D721Med (cell line): ENCODE results near the gene YIF1A.

Experiments used
- DNase-seq: peaks from one replicate; pipeline ENCODE4 v3.0.0; 2011; ENCODE audit warnings: low spot score; ENCODE audit not compliant: insufficient read length
- FAIRE-seq: peaks from 2 replicates; lab custom pipeline; 2011; peaks lifted over from hg19 to GRCh38; lab: Jason Lieb, UNC
- TF ChIP-seq, protein P1 (sequence below): IDR thresholded peaks from 2 replicates; pipeline ENCODE4 v1.5.1; 2012; ENCODE audit warnings: mild to moderate bottlenecking, control low read depth; ENCODE audit not compliant: insufficient read depth; ENCODE audit errors: missing control alignments

Gene YIF1A

GRCh38 chr11:66264383-66264782 is 24.6 kb downstream of the YIF1A start:
- TF ChIP-seq, protein P1, sequence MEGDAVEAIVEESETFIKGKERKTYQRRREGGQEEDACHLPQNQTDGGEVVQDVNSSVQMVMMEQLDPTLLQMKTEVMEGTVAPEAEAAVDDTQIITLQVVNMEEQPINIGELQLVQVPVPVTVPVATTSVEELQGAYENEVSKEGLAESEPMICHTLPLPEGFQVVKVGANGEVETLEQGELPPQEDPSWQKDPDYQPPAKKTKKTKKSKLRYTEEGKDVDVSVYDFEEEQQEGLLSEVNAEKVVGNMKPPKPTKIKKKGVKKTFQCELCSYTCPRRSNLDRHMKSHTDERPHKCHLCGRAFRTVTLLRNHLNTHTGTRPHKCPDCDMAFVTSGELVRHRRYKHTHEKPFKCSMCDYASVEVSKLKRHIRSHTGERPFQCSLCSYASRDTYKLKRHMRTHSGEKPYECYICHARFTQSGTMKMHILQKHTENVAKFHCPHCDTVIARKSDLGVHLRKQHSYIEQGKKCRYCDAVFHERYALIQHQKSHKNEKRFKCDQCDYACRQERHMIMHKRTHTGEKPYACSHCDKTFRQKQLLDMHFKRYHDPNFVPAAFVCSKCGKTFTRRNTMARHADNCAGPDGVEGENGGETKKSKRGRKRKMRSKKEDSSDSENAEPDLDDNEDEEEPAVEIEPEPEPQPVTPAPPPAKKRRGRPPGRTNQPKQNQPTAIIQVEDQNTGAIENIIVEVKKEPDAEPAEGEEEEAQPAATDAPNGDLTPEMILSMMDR: no peak
- FAIRE-seq (no peak), DNase-seq (no peak)

- FAIRE-seq (no peak), DNase-seq (no peak)
- TF ChIP-seq, protein P1: no peak
Measured at GRCh38 chr11:66263785-66264184, 25.2 kb downstream of the YIF1A start.

DNA sequence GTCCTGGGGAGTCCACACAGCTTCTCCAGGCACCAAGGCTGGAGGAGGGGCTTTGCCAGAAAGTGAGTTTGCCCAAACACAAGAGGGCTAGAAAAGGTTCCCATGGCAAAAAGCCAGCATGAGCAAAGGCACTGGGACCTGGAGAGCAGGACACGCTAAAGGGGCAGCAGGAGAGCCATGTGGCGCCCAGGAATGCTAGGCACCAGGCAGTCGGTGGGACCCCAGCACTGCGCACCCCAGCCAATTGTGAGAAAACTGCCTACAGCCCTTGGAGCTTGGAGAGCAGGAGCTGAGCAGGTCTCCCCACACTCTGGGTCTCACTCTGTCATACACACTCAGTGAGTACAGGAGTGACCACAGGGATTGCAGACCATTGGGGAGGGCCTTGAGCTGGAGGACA is 25.7 kb downstream of the YIF1A start:
- TF ChIP-seq, protein P1: no peak
- DNase-seq (no peak), FAIRE-seq (no peak)

- DNase-seq (no peak), FAIRE-seq (no peak)
- TF ChIP-seq, protein P1: no peak
Measured at GRCh38 chr11:66262696-66263095, 26.2 kb downstream of the YIF1A start.

DNA sequence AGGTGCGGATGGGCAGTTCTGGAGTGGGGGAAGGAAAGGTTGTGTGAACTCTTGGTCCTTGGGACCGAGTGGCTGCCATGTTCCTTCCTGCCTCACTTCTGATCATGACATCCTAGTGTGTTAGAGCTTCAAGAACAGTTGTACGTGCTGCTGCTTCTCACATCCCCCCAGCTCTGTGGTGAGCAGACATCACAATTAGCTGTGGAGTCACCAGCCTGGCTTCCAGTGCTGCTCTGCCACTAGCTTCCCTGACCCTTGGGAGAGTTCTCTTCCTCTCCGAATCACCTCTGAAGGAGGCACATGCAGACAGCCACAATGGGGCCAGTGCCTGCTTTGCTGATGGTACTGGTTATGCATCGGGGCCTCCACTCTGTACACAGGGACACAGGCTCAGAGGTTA is 26.8 kb downstream of the YIF1A start:
- TF ChIP-seq, protein P1: no peak
- FAIRE-seq (no peak), DNase-seq (no peak)

DNA sequence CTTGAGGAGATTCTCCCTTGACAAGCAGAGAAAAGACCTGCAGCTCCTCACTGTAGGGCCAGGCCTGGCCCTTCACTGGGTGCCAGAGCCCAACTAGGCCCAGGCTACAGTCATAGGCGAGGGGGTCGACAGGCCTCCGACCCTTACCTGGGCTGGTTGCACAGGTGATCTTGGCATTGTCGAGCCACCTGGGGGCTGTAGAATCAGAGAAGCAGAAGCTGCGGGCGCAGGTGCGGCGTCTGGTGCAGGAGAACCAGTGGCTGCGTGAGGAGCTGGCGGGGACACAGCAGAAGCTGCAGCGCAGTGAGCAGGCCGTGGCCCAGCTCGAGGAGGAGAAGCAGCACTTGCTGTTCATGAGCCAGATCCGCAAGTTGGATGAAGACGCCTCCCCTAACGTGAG is 27.4 kb downstream of the YIF1A start:
- FAIRE-seq (no peak), DNase-seq (no peak)
- TF ChIP-seq, protein P1: no peak

GRCh38 chr11:66259956-66260355 is 29.0 kb downstream of the YIF1A start:
- TF ChIP-seq, protein P1: no peak
- no peak for DNase-seq
- no peak for FAIRE-seq
